Endothelial cell (in vitro differentiated cells): ENCODE results near the gene SLC26A2. TPM values are rescaled to one million over a fixed set of nuclear protein-coding genes. Genes with fewer than 3 reads are reported as not detected.
A peak's percentile ranks its signal among the peaks of the same experiment; 100 is the strongest.

Experiments used
- DNase-seq: peaks from one replicate; pipeline ENCODE4 v3.0.0; 2021; ENCODE audit warnings: low spot score
- H3K27ac Mint-ChIP-seq: one replicate; pipeline ENCODE4 v1.8.0; 2021; ENCODE audit warnings: mixed read lengths, inconsistent platforms; ENCODE audit not compliant: unreplicated experiment
- H3K27me3 Mint-ChIP-seq: one replicate; pipeline ENCODE4 v1.8.0; 2021; ENCODE audit warnings: mild to moderate bottlenecking, moderate library complexity, mixed read lengths, inconsistent platforms; ENCODE audit not compliant: unreplicated experiment
- H3K36me3 Mint-ChIP-seq: one replicate; pipeline ENCODE4 v1.8.0; 2021; ENCODE audit warnings: mild to moderate bottlenecking, low read depth, mixed read lengths, inconsistent platforms; ENCODE audit not compliant: unreplicated experiment
- H3K4me1 Mint-ChIP-seq: one replicate; pipeline ENCODE4 v1.8.0; 2021; ENCODE audit warnings: mild to moderate bottlenecking, mixed read lengths, inconsistent platforms; ENCODE audit not compliant: unreplicated experiment
- H3K4me3 Mint-ChIP-seq: one replicate; pipeline ENCODE4 v1.8.0; 2021; ENCODE audit warnings: mild to moderate bottlenecking, mixed read lengths, inconsistent platforms; ENCODE audit not compliant: unreplicated experiment
- H3K9me3 Mint-ChIP-seq: one replicate; pipeline ENCODE4 v1.8.0; 2021; ENCODE audit warnings: mixed read lengths, inconsistent platforms; ENCODE audit not compliant: unreplicated experiment
- long read RNA-seq: library from polyadenylated mRNA; unstranded; transcript quantifications from one replicate; pipeline ENCODE4 v2.0.0, GENCODE V29; 2020; ENCODE audit not compliant: unreplicated experiment
- total RNA-seq: library from RNA; stranded (reverse); fragmentation: NEBNext Ultra II Directional; extraction: Animal tissue kit (Norgen Biotek cat#: 25700); gene quantifications from one replicate; pipeline ENCODE4 v1.2.1, GENCODE V29; 2021; ENCODE audit not compliant: unreplicated experiment
- TF ChIP-seq, protein P1 (sequence below): fragments of 200-600 bp; sonication (generic); IDR thresholded peaks from one replicate; pipeline ENCODE4 v1.5.0; 2021; ENCODE audit warnings: antibody characterized with exemption; ENCODE audit not compliant: unreplicated experiment

The SLC26A2 gene
- 22.2 TPM for total RNA-seq
- long read RNA-seq, full-length matches to known transcripts, result 5 of 5 reads
- long read RNA-seq, partial matches to known transcripts, result 0 of 5 reads
- long read RNA-seq, other reads (novel, unspliced or antisense), result 0 of 5 reads

DNA sequence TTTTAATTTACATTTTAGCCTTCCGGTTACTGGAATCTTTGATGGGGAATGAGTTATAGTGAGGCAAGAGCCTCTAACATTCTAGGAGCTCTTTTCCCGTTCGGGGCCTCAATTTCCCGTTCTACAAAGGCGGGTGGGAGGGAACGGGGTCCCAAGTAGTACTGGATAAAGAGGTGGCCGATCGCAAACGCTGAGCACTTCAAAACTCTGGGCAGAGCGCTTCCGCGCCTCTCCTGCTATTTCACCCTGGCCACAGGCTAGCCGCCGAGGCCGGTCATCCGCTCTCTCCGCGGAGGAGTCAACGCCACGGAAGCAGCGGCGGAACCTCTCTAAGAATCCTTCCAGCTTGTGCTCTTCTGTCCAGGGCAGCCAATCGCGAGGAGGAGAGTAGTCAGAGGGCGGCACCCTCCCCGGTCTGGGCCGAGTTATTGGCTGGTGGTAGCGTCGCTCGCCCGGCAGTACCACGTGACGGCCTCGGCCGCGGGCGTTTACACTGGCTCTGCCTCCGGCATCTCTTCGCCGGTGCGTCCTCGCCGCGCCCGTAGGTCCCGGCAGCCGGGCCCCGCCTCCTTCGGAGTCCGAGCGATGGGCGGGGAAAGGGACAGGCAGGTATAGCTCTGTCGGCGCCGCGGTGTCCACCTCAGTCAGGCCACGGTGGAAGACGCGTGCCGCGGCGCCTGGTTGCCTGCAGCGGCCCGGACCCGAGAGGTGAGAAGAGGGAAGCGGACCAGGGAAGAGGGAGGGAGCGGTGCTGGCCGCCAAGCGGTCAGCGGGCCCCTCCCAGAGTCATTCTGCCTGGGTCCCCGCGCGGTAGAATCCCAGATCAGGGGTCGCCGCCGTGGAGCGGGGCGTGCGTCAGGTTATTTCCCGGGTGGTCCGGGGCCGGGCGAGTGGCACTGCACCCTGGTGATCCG is at the start of gene SLC26A2:
Gene SLC26A2 (plus strand): TSS at position 487 of the 914 bp plus-strand sequence. CDS start 16,895 bp downstream, outside the sequence.
- Mint-ChIP-seq H3K27me3 (peaks cover 2% of the 10 kb centered on the region), H3K9me3 (no peaks in the 10 kb centered on the region), H3K27ac (peak within 1 kb of the TSS; percentile 98), H3K4me3 (peak within 1 kb of the TSS; percentile 93), H3K4me1 (peaks cover 16% of the 10 kb centered on the region), H3K36me3 (no peaks in the 10 kb centered on the region)
- TF ChIP-seq, protein P1, sequence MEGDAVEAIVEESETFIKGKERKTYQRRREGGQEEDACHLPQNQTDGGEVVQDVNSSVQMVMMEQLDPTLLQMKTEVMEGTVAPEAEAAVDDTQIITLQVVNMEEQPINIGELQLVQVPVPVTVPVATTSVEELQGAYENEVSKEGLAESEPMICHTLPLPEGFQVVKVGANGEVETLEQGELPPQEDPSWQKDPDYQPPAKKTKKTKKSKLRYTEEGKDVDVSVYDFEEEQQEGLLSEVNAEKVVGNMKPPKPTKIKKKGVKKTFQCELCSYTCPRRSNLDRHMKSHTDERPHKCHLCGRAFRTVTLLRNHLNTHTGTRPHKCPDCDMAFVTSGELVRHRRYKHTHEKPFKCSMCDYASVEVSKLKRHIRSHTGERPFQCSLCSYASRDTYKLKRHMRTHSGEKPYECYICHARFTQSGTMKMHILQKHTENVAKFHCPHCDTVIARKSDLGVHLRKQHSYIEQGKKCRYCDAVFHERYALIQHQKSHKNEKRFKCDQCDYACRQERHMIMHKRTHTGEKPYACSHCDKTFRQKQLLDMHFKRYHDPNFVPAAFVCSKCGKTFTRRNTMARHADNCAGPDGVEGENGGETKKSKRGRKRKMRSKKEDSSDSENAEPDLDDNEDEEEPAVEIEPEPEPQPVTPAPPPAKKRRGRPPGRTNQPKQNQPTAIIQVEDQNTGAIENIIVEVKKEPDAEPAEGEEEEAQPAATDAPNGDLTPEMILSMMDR, result no peak
- DNase-seq, result peak; percentile 94

DNA sequence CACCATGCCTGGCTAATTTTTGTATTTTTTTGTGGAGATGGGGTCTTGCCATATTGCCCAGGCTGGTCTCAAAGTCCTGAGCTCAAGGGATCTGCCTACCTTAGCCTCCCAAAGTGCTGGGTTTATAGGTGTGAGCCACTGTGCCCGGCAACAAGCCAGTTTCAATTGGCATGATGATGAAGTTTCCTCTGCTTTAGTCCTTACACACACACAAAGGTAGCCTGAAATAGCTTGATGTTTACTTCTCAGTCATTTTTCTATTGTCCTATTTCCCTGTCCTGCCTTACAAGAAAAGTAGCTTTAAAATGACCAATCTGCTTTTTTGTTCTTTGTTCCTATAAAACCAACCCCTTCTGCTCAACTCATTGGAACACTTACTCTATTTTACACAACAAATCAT is 49.5 kb upstream of the SLC26A2 start:
- DNase-seq, result no peak
- Mint-ChIP-seq H3K27me3 (peaks cover 1% of the 10 kb centered on the region), H3K27ac (no peak overlapping the region), H3K4me3 (no peak overlapping the region), H3K4me1 (peaks cover 36% of the 10 kb centered on the region), H3K36me3 (no peaks in the 10 kb centered on the region), H3K9me3 (no peaks in the 10 kb centered on the region)
- TF ChIP-seq, protein P1, result no peak

DNA sequence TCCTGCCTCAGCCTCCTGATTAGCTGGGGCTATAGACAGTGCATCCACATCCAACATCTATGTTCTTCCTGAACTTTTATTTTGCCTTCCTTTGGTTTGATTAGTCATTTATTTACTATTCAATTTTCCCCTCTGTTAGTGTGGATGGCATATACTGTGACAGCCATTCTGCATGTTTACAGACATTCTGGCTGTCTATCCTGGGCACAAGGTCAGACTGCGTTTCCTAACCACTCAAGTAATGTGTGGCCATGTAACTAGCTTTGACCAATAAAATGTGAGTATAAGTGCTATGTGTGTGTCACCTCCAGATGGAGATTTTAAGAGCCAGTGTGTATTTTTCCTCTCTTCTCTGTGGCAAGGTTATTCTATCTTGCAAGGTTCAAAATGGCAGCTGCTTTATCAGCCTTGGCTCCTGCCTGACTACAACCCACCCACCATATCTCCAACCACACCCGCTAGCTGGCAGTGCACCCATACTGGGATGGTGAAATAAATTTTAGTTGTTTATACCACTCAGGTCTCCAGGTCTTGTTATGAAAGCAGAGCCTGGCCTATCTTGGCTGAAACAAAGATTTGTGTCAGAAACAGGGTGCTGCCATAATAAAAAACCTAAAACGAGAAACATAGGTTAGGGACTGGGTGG is 48.2 kb upstream of the SLC26A2 start:
- no peak overlapping the region for H3K4me3 Mint-ChIP-seq

DNA sequence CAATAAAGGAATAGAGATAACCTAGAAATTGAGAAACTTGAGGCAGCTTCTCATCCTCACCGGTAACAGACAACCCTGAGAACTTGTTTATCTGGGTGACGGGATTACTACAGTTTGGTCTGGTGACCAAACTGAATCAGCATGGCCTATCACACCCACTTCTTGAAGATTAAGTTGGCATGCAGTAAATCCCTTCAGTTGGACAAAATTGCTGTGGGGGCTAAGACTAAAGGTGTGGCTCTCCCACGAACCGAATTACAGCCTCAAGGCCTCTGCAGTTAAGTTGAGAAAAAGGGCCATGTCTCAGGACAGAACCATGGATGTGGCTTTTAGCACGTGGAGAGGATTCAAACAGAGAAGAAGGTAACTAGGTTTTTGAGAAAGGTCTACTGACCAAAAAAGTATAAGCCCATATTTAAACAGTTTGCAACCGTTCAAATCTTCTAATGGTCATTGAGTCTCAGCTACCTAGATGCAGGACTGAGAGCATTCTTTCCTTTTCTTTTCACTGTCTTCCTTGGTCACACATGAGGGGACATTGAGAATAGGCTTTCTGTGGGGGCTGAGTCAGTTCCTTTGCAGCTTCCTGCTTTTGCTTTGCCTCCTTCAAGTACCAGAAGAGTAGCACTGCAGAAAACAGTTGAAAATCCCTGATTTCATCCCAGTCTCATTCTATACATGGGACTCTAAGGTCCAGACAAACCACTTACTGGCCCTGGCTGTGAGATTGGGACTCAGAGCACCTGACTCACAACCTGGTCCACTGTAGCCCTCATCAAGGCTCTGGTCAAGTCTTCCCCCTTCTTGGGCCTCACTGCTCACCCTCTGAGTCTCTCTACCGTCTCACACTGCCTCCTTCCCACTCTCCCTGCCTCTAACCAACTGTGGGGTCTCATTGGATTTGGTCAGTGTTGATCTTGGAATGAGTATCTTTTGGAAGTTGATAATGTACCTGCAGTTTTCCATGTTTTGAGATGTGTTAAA is 46.8 kb upstream of the SLC26A2 start:
- no peak for DNase-seq
- peak overlapping the region; percentile 14 for H3K27ac Mint-ChIP-seq

More for the DNA sequence above, 48.2 kb upstream of the SLC26A2 start:
- Mint-ChIP-seq H3K27me3 (peaks cover 1% of the 10 kb centered on the region), H3K4me1 (peaks cover 46% of the 10 kb centered on the region), H3K27ac (no peak overlapping the region), H3K9me3 (no peaks in the 10 kb centered on the region), H3K36me3 (no peaks in the 10 kb centered on the region)
- TF ChIP-seq, protein P1, result no peak
- no peak for DNase-seq

More for the DNA sequence above, 46.8 kb upstream of the SLC26A2 start:
- H3K36me3 Mint-ChIP-seq, result no peaks in the 10 kb centered on the region
- H3K9me3 Mint-ChIP-seq, result no peaks in the 10 kb centered on the region
- TF ChIP-seq, protein P1, result no peak
- H3K4me3 Mint-ChIP-seq, result no peak overlapping the region
- peaks cover 53% of the 10 kb centered on the region for H3K4me1 Mint-ChIP-seq
- peaks cover 1% of the 10 kb centered on the region for H3K27me3 Mint-ChIP-seq
